Activated naive CD4-positive, alpha-beta T cell treated with Interleukin-2 at 50 U/mL for 16 hours (primary cell): ENCODE measurements around the gene HCLS1.
"Not testable (repeated sequence)": the region's sequence is repeated elsewhere in the genome, so short reads cannot be mapped to it uniquely, and the experiment has no call there.

Experiments
- DNase-seq: peaks from one replicate; pipeline ENCODE4 v3.0.0-alpha.2; 2020

The HCLS1 gene, protein sequence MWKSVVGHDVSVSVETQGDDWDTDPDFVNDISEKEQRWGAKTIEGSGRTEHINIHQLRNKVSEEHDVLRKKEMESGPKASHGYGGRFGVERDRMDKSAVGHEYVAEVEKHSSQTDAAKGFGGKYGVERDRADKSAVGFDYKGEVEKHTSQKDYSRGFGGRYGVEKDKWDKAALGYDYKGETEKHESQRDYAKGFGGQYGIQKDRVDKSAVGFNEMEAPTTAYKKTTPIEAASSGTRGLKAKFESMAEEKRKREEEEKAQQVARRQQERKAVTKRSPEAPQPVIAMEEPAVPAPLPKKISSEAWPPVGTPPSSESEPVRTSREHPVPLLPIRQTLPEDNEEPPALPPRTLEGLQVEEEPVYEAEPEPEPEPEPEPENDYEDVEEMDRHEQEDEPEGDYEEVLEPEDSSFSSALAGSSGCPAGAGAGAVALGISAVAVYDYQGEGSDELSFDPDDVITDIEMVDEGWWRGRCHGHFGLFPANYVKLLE

GRCh38 chr3:121660356-121661171 lies at the start of gene HCLS1:
TSS of gene HCLS1 (minus strand) at chr3:121660903. CDS start at chr3:121658347, 2,556 bp downstream.
- DNase-seq, result peak; percentile 70

GRCh38 chr3:121710347-121710746 lies 49.6 kb upstream of the HCLS1 start:
- no peak for DNase-seq

GRCh38 chr3:121707531-121708273 lies 47.0 kb upstream of the HCLS1 start:
- DNase-seq, result no peak

GRCh38 chr3:121705541-121705940 lies 44.8 kb upstream of the HCLS1 start:
- no peak for DNase-seq

DNA sequence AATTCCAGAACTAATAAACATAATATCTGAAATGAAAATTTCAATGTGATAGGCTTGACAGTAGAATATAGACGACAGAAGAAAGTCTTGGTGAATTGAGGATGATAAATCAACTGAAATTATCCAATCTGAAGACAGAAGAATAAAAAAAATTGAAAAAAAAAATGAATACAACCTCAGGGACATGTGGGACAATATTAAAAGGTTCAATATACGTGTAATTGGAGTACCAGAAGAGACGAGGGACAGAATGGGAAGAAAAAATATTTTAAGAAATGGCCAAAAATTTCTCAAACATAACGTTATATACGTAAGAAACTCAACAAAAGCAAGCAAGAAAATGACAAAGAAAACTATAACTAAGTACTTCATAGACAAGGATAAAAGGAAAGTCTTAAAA lies 43.3 kb upstream of the HCLS1 start:
- no peak for DNase-seq

- DNase-seq, result no peak
These were observed 38.2 kb upstream of the HCLS1 start for GRCh38 chr3:121698901-121699300.

DNA sequence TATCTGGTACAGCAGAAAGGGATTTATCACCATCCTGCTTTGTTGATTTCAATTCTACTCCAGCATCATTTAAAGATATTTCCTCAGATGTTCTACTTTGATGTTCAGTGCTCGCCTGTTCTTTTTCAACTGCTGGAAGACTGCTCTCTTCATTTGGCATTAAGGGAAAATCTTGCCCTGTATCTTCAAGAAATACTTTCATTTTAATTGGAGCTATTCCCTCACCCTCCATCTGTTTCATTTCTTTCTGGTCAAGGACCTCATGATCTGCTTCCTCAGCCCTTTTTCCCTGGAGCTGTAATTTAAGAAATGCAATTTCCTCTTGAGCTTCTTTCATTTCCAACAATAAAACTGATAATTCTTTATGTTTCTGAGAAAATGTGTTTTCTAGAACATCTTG lies 37.8 kb upstream of the HCLS1 start:
- no peak for DNase-seq

DNA sequence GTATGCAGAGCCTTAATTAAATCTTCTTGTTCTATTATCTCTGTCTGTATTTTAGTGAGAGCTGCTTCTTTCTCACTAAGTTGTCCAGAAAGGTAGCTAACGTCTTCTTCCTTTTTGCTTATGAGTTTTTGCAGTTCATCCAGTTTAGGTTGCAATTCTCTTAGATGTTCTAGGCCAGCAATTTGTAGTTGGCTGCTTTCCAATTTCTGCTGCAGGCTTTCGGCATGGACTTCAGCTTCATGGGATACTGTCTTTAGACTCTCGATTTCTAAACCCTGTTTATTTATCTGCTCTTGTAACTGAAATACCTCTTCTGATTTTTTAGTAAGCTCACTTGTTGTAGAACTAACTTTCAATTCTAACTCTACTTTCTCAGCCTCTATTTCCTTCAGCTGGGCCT lies 35.5 kb upstream of the HCLS1 start:
- no peak for DNase-seq

DNA sequence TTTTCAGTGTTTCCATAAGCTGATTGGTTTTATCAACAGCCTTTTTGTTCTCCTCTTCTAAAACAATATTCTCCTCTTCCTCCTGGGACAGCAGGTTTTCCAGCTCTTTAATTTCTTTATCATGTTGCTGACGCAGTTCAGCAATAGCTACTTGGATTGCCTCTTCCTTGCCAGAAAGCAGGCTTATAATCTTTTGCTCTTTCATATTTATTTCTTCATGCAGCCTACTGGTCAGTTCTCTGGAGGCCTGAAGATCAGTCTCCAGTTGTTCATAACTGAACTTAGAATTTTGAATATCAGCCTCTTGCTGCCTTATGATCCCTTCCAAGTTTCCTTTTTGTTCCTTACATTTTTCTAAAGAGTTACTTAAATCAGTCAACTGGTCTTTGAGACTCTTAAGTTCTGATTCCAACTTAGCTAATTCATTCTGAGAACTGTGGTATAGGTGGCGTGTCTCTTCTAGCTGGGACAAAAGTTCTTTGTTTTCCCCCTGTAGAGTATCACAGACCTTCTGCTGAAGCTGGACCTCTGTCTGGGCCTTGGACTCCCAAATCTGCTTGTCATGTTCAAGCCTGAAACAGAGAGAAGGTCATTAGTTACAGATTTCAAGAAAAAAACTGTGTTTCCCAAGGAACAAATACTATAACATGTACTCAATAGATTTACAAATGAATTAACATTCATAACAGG lies 31.5 kb upstream of the HCLS1 start:
- no peak for DNase-seq

GRCh38 chr3:121690777-121691405 lies 30.2 kb upstream of the HCLS1 start:
- DNase-seq, result no peak

DNA sequence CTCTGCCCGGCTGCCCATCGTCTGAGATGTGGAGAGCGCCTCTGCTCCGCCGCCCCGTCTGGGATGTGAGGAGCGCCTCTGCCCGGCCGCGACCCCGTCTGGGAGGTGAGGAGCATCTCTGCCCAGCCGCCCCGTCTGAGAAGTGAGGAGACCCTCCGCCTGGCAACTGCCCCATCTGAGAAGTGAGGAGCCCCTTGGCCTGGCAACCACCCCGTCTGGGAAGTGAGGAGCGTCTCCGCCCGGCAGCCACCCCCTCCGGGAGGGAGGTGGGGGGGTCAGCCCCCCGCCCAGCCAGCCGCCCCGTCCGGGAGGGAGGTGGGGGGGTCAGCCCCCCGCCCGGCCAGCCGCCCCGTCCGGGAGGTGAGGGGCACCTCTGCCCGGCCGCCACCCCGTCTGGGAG lies 28.0 kb upstream of the HCLS1 start:
- DNase-seq, result not testable (repeated sequence)

GRCh38 chr3:121681792-121682191 lies 21.1 kb upstream of the HCLS1 start:
- DNase-seq, result no peak

DNA sequence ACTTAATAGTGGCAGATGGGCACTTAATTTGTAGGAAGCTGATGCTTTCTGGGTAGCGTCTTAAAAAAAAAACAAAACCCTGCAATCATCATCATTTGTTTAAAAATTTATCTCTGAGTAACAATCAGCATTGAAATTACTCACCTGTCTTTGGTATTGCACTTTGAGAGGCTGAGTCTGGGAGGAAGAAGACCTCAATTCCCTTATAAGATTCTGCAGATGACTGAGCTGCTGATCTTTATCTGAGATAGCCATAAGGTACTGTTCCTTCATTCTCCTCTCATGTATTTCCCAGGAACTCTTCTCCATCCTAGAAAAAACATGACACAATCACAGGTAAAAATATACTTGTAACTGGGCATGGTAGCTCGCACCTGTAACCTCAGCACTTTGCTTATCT lies 16.4 kb upstream of the HCLS1 start:
- no peak for DNase-seq

DNA sequence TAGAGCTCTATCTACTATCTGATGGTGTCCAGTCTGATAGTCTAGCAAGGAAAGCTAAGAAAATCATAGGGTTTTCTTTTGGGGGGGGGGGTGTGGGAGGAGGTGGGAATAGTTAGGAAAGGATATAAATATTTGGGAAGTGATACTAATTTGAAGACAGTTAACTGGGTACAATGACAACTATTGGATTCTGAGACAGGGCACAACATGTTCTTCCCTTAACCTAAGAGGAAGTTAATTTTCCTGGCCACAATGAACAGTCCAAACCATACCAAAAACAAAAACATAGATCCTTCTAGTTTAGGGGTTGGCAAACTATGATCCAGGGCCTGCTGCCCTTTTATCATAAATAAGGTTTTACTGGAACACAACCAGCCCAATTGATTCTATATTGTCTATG lies 10.0 kb upstream of the HCLS1 start:
- DNase-seq, result no peak

- no peak for DNase-seq
These were observed 6.6 kb upstream of the HCLS1 start for GRCh38 chr3:121667333-121667732.

DNA sequence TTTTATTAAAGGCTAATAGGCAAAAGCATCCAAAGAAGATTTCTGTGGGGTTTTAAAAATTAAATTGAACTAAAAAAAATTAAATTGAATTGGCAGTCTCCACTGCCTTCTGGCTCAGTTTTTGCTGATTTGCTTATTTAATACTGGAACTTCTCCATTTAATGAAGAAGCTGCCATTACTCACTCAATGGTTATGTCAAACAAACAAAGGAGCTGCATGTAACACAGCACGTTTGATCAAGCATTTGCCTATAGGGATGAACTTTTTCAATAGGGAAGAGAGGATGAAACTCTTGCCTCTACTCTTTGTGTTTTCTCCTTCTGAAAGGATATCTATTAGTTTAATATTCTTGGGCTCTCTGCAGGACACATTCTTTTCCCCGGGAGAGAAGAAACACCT lies 4.8 kb upstream of the HCLS1 start:
- no peak for DNase-seq

- DNase-seq, result no peak
These were observed 2.6 kb upstream of the HCLS1 start for GRCh38 chr3:121663171-121663847.

DNA sequence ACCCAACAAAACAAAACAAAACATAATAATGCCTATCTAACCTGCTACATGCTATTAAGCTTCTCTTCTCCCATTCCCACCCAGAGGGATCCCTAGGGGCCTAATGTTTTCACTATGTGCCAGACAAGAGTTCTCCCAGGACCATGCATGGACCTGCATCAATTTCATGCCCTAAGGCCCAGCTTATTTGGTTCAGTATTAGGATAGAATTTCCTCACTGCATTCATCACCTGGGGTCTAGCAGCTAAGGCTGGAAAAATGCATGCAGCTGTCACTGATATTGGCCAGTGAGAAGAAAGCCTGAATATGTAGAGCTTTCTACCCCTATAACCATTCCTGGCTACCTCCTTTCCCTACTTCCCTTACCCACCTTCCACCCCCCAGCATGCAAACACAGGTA lies 2.0 kb upstream of the HCLS1 start:
- no peak for DNase-seq

- no peak for DNase-seq
These were observed 673 bp upstream of the HCLS1 start for GRCh38 chr3:121661376-121661775.

DNA sequence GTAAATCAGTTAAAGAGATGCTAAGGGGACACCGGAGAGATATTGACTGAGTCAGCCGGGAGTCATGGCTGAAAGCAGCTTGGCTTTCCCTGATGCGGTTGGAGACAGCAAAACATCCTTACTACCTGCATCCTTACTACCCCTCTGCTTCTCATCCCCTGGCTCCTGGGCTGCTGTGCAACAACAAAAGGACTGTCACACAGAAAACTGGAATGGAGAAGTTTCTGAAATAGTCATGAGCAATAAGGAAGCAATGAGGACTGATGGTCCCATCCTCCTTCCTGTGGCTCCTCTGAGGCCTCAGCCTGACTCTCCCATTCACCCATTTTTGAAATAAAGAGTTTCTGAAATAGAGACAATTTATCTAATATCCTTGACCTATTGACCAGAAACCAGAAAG lies 1.1 kb downstream of the HCLS1 start:
- DNase-seq, result peak; percentile 10

DNA sequence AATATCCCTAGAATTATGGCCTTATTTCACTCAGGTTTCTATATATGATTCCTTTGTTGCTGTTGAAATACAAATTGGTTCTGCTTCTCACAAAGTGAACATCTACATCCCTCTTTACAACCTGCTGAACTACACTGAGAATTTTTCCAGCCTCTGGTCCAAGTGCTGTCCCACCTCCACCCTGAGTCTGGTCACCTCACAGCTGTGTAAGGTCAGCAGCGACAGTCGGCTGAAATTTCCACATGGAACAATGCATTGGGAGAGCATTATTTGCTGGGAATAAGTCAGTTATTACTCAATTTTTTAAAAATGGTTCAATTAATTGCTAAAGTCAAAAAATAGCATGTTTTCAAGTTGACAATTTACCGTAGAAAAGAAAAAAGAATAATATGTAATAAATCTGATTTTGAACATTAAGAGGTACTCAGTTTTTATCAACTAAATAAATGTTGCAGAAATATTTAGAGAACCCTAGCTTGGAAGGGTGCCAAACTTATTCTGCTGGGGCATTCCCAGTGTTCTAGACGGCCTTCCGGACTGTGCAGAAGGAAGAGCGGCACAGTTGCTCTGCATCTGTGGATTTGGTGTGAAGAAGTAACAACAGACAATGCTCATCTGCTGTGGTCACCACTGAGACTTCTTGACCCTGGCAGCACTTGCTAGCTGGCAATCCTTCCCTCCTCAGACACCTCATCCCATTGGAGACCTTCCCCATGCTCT lies 1.8 kb downstream of the HCLS1 start:
- DNase-seq, result no peak
